ENCODE measurements around the gene SPINT1.
A peak's percentile ranks its signal among the peaks of the same experiment; 100 is the strongest.

Gene SPINT1, protein sequence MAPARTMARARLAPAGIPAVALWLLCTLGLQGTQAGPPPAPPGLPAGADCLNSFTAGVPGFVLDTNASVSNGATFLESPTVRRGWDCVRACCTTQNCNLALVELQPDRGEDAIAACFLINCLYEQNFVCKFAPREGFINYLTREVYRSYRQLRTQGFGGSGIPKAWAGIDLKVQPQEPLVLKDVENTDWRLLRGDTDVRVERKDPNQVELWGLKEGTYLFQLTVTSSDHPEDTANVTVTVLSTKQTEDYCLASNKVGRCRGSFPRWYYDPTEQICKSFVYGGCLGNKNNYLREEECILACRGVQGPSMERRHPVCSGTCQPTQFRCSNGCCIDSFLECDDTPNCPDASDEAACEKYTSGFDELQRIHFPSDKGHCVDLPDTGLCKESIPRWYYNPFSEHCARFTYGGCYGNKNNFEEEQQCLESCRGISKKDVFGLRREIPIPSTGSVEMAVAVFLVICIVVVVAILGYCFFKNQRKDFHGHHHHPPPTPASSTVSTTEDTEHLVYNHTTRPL

DNA sequence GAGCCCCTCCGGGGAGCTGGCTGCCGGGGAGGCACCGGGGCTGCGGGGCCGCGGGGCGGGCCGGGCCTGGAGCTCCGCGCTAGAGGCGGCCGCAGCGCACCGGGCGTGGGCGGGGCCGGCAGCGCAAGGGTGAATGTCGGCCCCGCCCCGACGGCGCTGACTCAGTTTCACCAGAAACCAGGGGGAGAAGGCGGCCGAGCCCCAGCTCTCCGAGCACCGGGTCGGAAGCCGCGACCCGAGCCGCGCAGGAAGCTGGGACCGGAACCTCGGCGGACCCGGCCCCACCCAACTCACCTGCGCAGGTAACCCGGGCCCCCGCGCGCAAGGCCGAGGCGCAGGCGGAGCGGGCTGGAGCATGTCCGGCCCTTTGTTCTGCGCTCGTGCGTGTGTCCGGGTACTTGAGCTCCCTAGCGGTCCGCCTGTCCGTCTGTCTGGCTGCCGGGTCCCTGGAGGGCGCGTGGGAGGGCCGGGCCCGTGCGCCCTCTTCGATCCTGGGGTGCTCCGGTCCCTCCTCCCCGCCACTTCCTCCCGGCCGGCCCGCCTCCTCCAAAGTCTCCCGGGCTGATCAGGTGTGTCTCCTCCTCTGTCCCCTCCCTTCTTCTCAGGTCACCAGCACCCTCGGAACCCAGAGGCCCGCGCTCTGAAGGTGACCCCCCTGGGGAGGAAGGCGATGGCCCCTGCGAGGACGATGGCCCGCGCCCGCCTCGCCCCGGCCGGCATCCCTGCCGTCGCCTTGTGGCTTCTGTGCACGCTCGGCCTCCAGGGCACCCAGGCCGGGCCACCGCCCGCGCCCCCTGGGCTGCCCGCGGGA is at the start of gene SPINT1:
Gene SPINT1 (plus strand): TSS at position 164 of the 811 bp plus-strand sequence. CDS start 507 bp downstream, at position 671.
- DNase-seq (ENCODE audit: low spot score): peak; percentile 80
- H3K9me3 Mint-ChIP-seq: no peaks in the 10 kb centered on the region
- H3K4me1 Mint-ChIP-seq (ENCODE audit: low read depth): peaks cover 26% of the 10 kb centered on the region
- peak within 1 kb of the TSS; percentile 64 for H3K27ac Mint-ChIP-seq
- peaks cover 2% of the 10 kb centered on the region for H3K36me3 Mint-ChIP-seq (ENCODE audit: low read depth)
- H3K4me3 Mint-ChIP-seq: peak within 1 kb of the TSS; percentile 90
- H3K27me3 Mint-ChIP-seq (ENCODE audit: low read depth): peaks cover 19% of the 10 kb centered on the region

- no peaks in the 10 kb centered on the region for H3K27me3 Mint-ChIP-seq (ENCODE audit: low read depth)
- H3K4me3 Mint-ChIP-seq: no peak overlapping the region
- no peak for DNase-seq (ENCODE audit: low spot score)
- H3K27ac Mint-ChIP-seq: no peak overlapping the region
- peaks cover 15% of the 10 kb centered on the region for H3K36me3 Mint-ChIP-seq (ENCODE audit: low read depth)
- peaks cover 2% of the 10 kb centered on the region for H3K4me1 Mint-ChIP-seq (ENCODE audit: low read depth)
- no peaks in the 10 kb centered on the region for H3K9me3 Mint-ChIP-seq
Observed at GRCh38 chr15:40796041-40796440, 47.8 kb upstream of the SPINT1 start.

DNA sequence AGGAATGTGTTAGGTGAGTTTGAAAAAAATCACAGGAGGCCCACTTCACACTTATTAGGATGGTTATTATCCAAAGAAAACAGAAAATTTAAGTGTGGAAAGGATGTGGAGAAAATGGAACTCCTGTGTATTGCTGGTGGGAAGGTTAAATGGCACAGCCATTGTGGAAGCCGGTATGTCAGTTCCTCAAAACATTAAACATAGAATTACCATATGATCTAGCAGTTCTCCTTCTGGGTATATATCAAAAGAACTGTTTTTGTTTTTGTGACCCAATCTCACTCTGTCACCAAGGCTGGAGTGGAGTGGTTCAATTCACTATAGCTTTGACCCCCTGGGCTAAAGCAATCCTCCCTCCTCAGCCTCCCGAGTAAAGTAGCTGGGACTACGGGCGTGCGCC is 47.3 kb upstream of the SPINT1 start:
- no peak for DNase-seq (ENCODE audit: low spot score)
- H3K4me3 Mint-ChIP-seq: no peak overlapping the region
- no peak overlapping the region for H3K27ac Mint-ChIP-seq
- peaks cover 18% of the 10 kb centered on the region for H3K36me3 Mint-ChIP-seq (ENCODE audit: low read depth)
- H3K9me3 Mint-ChIP-seq: no peaks in the 10 kb centered on the region
- peaks cover 2% of the 10 kb centered on the region for H3K4me1 Mint-ChIP-seq (ENCODE audit: low read depth)
- H3K27me3 Mint-ChIP-seq (ENCODE audit: low read depth): no peaks in the 10 kb centered on the region

DNA sequence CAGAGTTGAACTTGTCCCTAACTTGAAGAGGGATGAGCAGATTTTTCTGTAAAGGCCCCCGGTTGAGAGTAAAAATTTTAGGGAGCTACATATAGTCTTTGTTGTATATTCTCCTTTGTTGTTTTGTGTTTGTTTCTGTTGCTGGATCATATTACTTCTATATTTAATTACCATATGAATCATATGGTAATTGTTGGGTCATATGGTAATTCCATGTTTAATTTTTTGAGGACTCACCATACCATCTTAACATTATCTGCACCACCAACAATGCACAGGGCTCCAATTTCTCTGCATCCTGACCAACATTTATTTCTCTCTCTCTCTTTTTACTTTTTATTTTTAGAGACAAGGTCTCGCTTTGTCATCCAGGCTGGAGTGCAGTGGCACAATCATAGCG is 44.3 kb upstream of the SPINT1 start:
- peaks cover 2% of the 10 kb centered on the region for H3K4me1 Mint-ChIP-seq (ENCODE audit: low read depth)
- no peak for DNase-seq (ENCODE audit: low spot score)
- H3K36me3 Mint-ChIP-seq (ENCODE audit: low read depth): peaks cover 20% of the 10 kb centered on the region
- H3K4me3 Mint-ChIP-seq: no peak overlapping the region
- H3K9me3 Mint-ChIP-seq: no peaks in the 10 kb centered on the region
- no peaks in the 10 kb centered on the region for H3K27me3 Mint-ChIP-seq (ENCODE audit: low read depth)
- H3K27ac Mint-ChIP-seq: no peak overlapping the region

DNA sequence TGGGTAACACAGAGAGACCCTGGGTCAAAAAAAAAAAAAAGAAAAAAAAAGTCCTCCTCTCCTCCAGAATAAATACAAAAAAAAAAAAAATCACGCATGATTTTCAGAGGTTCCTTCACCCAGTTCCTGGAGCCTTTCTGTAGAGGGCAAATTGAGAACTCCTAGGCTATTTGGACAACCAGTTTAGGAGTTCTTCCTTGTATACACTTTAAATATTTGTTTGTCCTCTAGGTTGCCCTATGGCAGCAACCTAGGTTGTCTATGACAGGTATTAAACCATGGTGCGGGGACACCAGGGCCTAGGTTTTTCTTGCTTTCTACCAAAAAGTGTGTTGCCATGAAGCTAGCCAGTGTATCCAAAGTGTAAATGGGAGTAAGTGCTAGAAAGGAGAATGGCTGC is 40.8 kb upstream of the SPINT1 start:
- Mint-ChIP-seq H3K4me1 (ENCODE audit: low read depth) (peaks cover 9% of the 10 kb centered on the region), H3K36me3 (ENCODE audit: low read depth) (peaks cover 22% of the 10 kb centered on the region), H3K9me3 (no peaks in the 10 kb centered on the region), H3K4me3 (no peak overlapping the region), H3K27me3 (ENCODE audit: low read depth) (no peaks in the 10 kb centered on the region), H3K27ac (no peak overlapping the region)
- no peak for DNase-seq (ENCODE audit: low spot score)

- Mint-ChIP-seq H3K9me3 (no peaks in the 10 kb centered on the region), H3K4me1 (ENCODE audit: low read depth) (peaks cover 13% of the 10 kb centered on the region), H3K36me3 (ENCODE audit: low read depth) (peaks cover 17% of the 10 kb centered on the region), H3K4me3 (no peak overlapping the region), H3K27me3 (ENCODE audit: low read depth) (no peaks in the 10 kb centered on the region), H3K27ac (no peak overlapping the region)
- no peak for DNase-seq (ENCODE audit: low spot score)
Observed at GRCh38 chr15:40803688-40804087, 40.2 kb upstream of the SPINT1 start.

DNA sequence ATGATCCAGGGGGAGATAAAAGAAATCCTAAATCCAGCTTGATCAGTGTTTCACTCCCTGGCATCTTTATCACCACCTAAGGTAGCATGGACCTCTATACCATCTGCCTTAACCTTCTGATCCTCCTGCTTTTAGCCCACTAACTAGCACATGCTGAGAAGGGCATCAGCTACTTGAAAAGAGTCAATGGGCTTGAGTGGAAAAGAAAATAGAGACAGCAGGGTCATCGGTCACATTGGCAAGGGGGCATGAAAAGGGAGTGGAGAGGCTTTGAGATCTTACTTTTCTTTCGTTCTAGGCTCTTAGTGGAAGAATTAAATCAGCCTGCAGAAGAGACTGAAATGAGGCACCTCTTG is 37.2 kb upstream of the SPINT1 start:
- peaks cover 23% of the 10 kb centered on the region for H3K36me3 Mint-ChIP-seq (ENCODE audit: low read depth)
- DNase-seq (ENCODE audit: low spot score): no peak

DNA sequence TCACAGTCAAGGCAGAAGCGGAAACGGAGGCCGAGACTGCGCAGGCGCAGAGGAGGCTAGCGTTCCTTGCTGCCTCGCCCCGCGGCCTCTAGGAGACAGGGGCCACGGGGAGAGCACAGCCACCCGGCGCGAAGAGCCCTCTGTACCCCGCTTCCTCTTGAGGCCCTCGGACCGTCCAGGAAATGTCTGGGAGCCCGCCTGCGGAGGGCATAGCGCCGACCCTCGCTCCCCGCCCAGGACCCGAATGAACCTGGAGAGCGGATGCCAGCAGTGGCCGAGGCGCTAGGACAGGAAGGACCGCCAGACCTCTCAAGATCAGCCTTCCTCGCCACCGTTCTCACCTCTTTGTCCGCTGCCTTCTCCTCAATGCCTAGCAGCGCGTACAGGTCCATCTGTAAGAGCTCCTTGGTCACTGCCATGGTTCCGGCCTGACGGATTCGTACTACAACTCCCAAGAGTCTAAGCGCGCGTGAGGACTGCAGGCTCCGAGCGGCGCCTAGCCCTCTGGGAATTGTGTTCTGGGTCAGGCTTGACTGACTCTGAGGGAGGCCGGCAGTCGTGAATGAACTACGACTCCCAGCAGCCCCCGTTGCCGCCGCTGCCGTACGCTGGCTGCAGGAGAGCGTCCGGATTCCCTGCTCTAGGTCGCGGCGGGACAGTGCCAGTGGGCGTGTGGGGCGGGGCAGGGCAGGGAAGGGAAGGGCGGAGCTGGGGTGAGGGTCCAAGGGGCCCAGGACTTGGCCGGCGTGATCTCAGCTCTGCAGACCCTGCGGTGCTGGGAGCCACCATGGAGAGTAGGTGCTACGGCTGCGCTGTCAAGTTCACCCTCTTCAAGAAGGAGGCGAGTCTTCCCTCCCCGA is 36.6 kb upstream of the SPINT1 start, which contains the start of the genes DNAJC17 and ZFYVE19:
Gene DNAJC17 (minus strand): TSS at position 446 of the 860 bp plus-strand sequence. CDS start 27 bp downstream, at position 419.
Gene ZFYVE19 (plus strand): TSS at position 62 of the 860 bp plus-strand sequence. CDS start 501 bp downstream, at position 563.
- peaks cover 13% of the 10 kb centered on the region for H3K4me1 Mint-ChIP-seq (ENCODE audit: low read depth)
- no peaks in the 10 kb centered on the region for H3K9me3 Mint-ChIP-seq
- H3K36me3 Mint-ChIP-seq (ENCODE audit: low read depth): peaks cover 20% of the 10 kb centered on the region
- DNase-seq (ENCODE audit: low spot score): peak; percentile 95
- H3K4me3 Mint-ChIP-seq: peak within 1 kb of the TSS; percentile 98
- peak within 1 kb of the TSS; percentile 99 for H3K27ac Mint-ChIP-seq
- H3K27me3 Mint-ChIP-seq (ENCODE audit: low read depth): no peaks in the 10 kb centered on the region

More for the DNA sequence above, 37.2 kb upstream of the SPINT1 start:
- Mint-ChIP-seq H3K27me3 (ENCODE audit: low read depth) (no peaks in the 10 kb centered on the region), H3K9me3 (no peaks in the 10 kb centered on the region), H3K4me3 (peak overlapping the region; percentile 98), H3K4me1 (ENCODE audit: low read depth) (peaks cover 13% of the 10 kb centered on the region), H3K27ac (peak overlapping the region; percentile 99)

DNA sequence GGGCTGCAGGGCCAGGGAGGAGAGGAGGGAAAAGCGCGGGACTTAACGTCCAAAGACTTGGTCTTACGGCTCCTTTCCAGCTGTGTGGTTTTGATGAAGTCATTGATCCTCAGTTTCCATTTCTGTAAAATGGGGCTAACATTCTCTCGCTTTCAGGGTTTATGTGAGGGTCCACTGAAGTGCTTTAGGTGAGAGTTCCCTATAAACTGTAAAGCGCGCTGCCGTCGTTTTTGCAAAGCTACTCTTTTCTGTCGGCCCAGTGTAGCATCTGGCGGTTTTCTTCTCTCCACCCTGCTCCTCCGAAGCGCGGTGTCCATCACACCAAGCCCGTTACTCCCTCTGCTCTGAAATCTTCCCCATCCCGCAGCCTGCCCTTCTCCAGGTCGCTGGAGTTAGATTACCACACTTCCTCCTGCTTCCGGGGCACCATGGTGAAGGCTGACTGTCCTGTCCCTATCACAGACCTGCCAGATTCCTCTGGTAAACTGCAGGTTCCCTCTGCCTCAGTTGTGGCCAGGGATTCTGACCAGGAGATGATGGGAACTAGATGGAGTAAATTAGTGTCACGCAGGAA is 35.9 kb upstream of the SPINT1 start:
- DNase-seq (ENCODE audit: low spot score): no peak
- peaks cover 20% of the 10 kb centered on the region for H3K36me3 Mint-ChIP-seq (ENCODE audit: low read depth)
- H3K9me3 Mint-ChIP-seq: no peaks in the 10 kb centered on the region
- peak overlapping the region; percentile 98 for H3K4me3 Mint-ChIP-seq
- H3K4me1 Mint-ChIP-seq (ENCODE audit: low read depth): peaks cover 13% of the 10 kb centered on the region
- H3K27ac Mint-ChIP-seq: peak overlapping the region; percentile 65
- H3K27me3 Mint-ChIP-seq (ENCODE audit: low read depth): no peaks in the 10 kb centered on the region

DNA sequence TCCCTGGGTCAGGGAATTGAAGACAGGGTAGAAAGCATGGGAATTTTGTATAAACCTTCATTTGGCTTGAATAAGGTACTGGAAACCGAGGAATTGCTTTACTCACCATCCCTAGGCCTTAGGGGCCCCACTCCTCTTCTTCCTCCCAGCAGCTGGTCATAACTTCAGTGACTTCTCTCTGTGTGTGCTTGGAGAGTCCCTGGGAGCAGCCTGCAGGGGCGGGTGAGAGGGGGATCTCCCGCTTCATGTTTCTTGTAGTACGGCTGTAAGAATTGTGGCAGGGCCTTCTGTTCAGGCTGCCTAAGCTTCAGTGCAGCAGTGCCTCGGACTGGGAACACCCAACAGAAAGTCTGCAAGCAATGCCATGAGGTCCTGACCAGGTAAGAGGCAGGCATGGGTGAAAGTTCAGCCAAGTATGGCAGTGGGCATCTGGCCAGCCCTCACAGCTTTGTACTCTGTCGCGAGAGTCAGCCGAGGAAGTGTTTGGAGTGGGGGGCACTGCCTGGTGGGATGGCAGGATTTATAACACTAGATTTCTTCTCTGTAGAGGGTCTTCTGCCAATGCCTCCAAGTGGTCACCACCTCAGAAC is 34.9 kb upstream of the SPINT1 start:
- peaks cover 17% of the 10 kb centered on the region for H3K36me3 Mint-ChIP-seq (ENCODE audit: low read depth)
- H3K9me3 Mint-ChIP-seq: no peaks in the 10 kb centered on the region
- H3K4me3 Mint-ChIP-seq: peak overlapping the region; percentile 98
- no peak overlapping the region for H3K27ac Mint-ChIP-seq
- no peaks in the 10 kb centered on the region for H3K27me3 Mint-ChIP-seq (ENCODE audit: low read depth)
- DNase-seq (ENCODE audit: low spot score): no peak
- H3K4me1 Mint-ChIP-seq (ENCODE audit: low read depth): peaks cover 13% of the 10 kb centered on the region

- Mint-ChIP-seq H3K9me3 (no peaks in the 10 kb centered on the region), H3K36me3 (ENCODE audit: low read depth) (peaks cover 16% of the 10 kb centered on the region), H3K4me3 (no peak overlapping the region), H3K4me1 (ENCODE audit: low read depth) (peaks cover 7% of the 10 kb centered on the region), H3K27me3 (ENCODE audit: low read depth) (no peaks in the 10 kb centered on the region), H3K27ac (peak overlapping the region; percentile 8)
- no peak for DNase-seq (ENCODE audit: low spot score)
Observed at GRCh38 chr15:40812721-40813425, 31.0 kb upstream of the SPINT1 start.

DNA sequence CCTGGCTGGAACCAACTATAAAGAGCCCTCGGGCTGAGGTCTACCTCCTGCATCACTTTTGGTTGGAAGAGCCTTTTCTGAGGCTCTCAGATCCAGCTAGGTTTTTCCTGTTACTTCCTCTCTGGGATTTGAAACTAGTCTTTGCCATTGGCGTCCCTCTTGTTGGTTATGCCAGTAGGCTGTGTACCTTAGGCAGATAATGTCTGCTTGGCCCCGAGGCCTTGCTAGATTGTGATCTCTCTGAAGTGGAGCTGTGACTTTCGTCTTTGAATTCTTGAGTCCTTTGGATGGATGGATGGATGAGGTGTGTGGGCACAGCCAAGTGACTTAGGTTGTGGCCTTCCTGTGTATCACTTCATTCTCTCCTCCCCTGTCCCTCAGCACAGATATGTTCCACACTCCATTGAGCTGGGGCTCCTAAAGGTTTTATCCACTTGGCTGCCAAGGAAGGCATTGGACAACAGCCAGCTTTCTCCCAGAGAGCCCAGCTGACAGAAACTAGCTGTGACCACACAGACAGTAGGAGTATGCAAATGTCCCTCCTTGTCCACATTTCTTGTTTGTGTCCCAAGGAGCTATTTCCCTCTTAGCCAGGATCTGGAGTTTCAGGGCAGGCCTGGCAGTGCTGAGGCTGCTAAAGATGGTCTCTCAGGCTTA is 28.7 kb upstream of the SPINT1 start:
- DNase-seq (ENCODE audit: low spot score): no peak
- Mint-ChIP-seq H3K4me1 (ENCODE audit: low read depth) (no peaks in the 10 kb centered on the region), H3K27me3 (ENCODE audit: low read depth) (no peaks in the 10 kb centered on the region), H3K27ac (no peak overlapping the region), H3K4me3 (no peak overlapping the region), H3K9me3 (no peaks in the 10 kb centered on the region), H3K36me3 (ENCODE audit: low read depth) (peaks cover 12% of the 10 kb centered on the region)

Data from T-helper 2 cell treated with Interferon-gamma antibody and Interleukin-4, amounts not matched to agents 5 μg/mL and 100 μg/mL, for 36 hours (primary cell).